Keratinocyte (primary cell): Measurements from ENCODE around the gene FIGNL1.

ENCODE experiments used
- CTCF ChIP-seq, 3 experiments: IDR thresholded peaks in 1 of 3; conservative IDR thresholded peaks in 1 of 3; optimal IDR thresholded peaks in 1 of 3; 2 replicates in 2 of 3; 3 replicates in 1 of 3; pipeline versions ENCODE3 to v1.5.1; 2011; ENCODE audit warnings: low read length in 3 of 3, mild to moderate bottlenecking in 3 of 3, moderate library complexity in 2 of 3, control low read depth in 1 of 3, inconsistent platforms in 1 of 3; ENCODE audit not compliant: insufficient read depth in 2 of 3; ENCODE audit errors: extremely low read depth in 1 of 3
- EZH2 ChIP-seq: IDR thresholded peaks from one replicate; pipeline ENCODE4 v1.6.1; 2012; ENCODE audit warnings: inconsistent platforms, mild to moderate bottlenecking, low read length, moderate library complexity

- TF ChIP-seq CTCF (optimal IDR thresholded peaks at IDR 0.05 in 1 of 3, IDR thresholded peaks at IDR 0.05 in 1 of 3, conservative IDR thresholded peaks at IDR 0.05 in 1 of 3; ENCODE audit: extremely low read depth in 1 of 3, insufficient read depth in 2 of 3, low read length in 3 of 3) (no peak), EZH2 (no peak)
Measured at GRCh38 chr7:50461695-50462094, 11.5 kb upstream of the FIGNL1 start.
